H1 (cell line): ENCODE measurements around the gene MFAP4. TPM values are rescaled to one million over a fixed set of nuclear protein-coding genes. Genes with fewer than 3 reads are reported as not detected.

Experiments
- CTCF ChIA-PET: fragments of 300-600 bp; sonication (Branson Sonifier 250); formaldehyde crosslinking; loops from one replicate; lab custom pipeline; 2021; ENCODE audit not compliant: partially characterized antibody; lab: Charles Lee
- POLR2A ChIA-PET: fragments of 300-600 bp; sonication (Branson Sonifier 250); formaldehyde crosslinking; loops from one replicate; lab custom pipeline; 2021; ENCODE audit warnings: inconsistent platforms; ENCODE audit not compliant: partially characterized antibody; lab: Charles Lee
- DNase-seq, 2 experiments: peaks; one replicate each; pipeline versions ENCODE4 v3.0.0 to v3.0.0-alpha.2; 2010 to 2022; ENCODE audit warnings: low spot score in 2 of 2, low read depth in 1 of 2, mixed read lengths in 1 of 2
- FAIRE-seq: peaks from 2 replicates; lab custom pipeline; 2011; peaks lifted over from hg19 to GRCh38; lab: Jason Lieb, UNC
- H2AFZ ChIP-seq: 2 replicates; pipeline ENCODE4 v1.8.1; 2012; ENCODE audit warnings: low read length, inconsistent platforms
- H2AK5ac ChIP-seq: 2 replicates; pipeline ENCODE4 v1.6.1; 2013; ENCODE audit warnings: low read depth, low read length
- H2BK120ac ChIP-seq: replicated peaks from 2 replicates; pipeline ENCODE3; 2013; ENCODE audit warnings: low read depth, low read length, inconsistent platforms
- H2BK12ac ChIP-seq: 2 replicates; pipeline ENCODE4 v1.6.1; 2013; ENCODE audit warnings: low read depth, low read length
- H2BK15ac ChIP-seq: 2 replicates; pipeline ENCODE4 v1.6.1; 2013; ENCODE audit warnings: low read length
- H2BK20ac ChIP-seq: 2 replicates; pipeline ENCODE4 v1.6.1; 2013; ENCODE audit warnings: low read length
- H2BK5ac ChIP-seq: 2 replicates; pipeline ENCODE4 v1.6.1; 2013; ENCODE audit warnings: low read depth, low read length
- H3K14ac ChIP-seq: 2 replicates; pipeline ENCODE4 v1.6.1; 2013; ENCODE audit warnings: inconsistent platforms; ENCODE audit not compliant: insufficient read length
- H3K18ac ChIP-seq: 2 replicates; pipeline ENCODE4 v1.6.1; 2013; ENCODE audit warnings: low read length; ENCODE audit errors: extremely low read depth
- H3K23ac ChIP-seq: 2 replicates; pipeline ENCODE4 v1.6.1; 2013; ENCODE audit warnings: inconsistent platforms; ENCODE audit not compliant: insufficient read length
- H3K23me2 ChIP-seq: 2 replicates; pipeline ENCODE4 v1.6.1; 2013; ENCODE audit warnings: low read depth, low read length
- H3K27ac ChIP-seq: 2 replicates; pipeline ENCODE4 v1.6.1; 2011; ENCODE audit warnings: low read depth, low read length, inconsistent platforms
- H3K27me3 ChIP-seq, 4 experiments: replicated peaks in 1 of 4; 1 replicate in 1 of 4; 2 replicates in 3 of 4; pipeline versions ENCODE4 v1.6.1 to v1.8.1; 2011 to 2013; ENCODE audit warnings: low read length in 3 of 4, mild to moderate bottlenecking in 3 of 4, inconsistent platforms in 2 of 4, mixed read lengths in 2 of 4, moderate library complexity in 1 of 4; ENCODE audit not compliant: control insufficient read depth in 3 of 4, insufficient read depth in 3 of 4; ENCODE audit errors: extremely low read depth in 1 of 4
- H3K36me3 ChIP-seq, 4 experiments: 2 replicates each; pipeline versions ENCODE4 v1.6.1 to v1.8.1; 2011 to 2013; ENCODE audit warnings: mild to moderate bottlenecking in 4 of 4, low read length in 3 of 4, moderate library complexity in 2 of 4, control low read depth in 1 of 4, inconsistent platforms in 1 of 4; ENCODE audit not compliant: insufficient read depth in 4 of 4, control insufficient read depth in 2 of 4
- H3K4ac ChIP-seq: replicated peaks from 2 replicates; pipeline ENCODE3; 2013; ENCODE audit warnings: low read length, low read depth, mixed read lengths, inconsistent platforms; ENCODE audit not compliant: insufficient read length
- H3K4me1 ChIP-seq, 4 experiments: replicated peaks in 1 of 4; 1 replicate in 1 of 4; 2 replicates in 3 of 4; pipeline versions ENCODE4 v1.6.1 to v1.8.1; 2011 to 2013; ENCODE audit warnings: low read length in 3 of 4, inconsistent platforms in 2 of 4, mixed read lengths in 1 of 4; ENCODE audit not compliant: insufficient read depth in 4 of 4, control insufficient read depth in 3 of 4
- H3K4me2 ChIP-seq, 2 experiments: 2 replicates each; pipeline versions ENCODE4 v1.6.1 to v1.8.1; 2011 to 2013; ENCODE audit warnings: low read depth in 2 of 2, low read length in 2 of 2, control low read depth in 1 of 2, inconsistent platforms in 1 of 2, mild to moderate bottlenecking in 1 of 2; ENCODE audit not compliant: insufficient read depth in 1 of 2
- H3K4me3 ChIP-seq, 4 experiments: fragments of 200-600, 300-600 bp in 1 of 4; sonication (generic), shearing (Covaris generic), sonication (Bioruptor Twin) in 1 of 4; 2 replicates each; pipeline versions ENCODE4 v1.5.1 to v1.8.1; 2011 to 2016; ENCODE audit warnings: low read length in 4 of 4, low read depth in 3 of 4, control low read depth in 2 of 4, inconsistent platforms in 2 of 4, mild to moderate bottlenecking in 2 of 4, mixed read lengths in 1 of 4, moderate library complexity in 1 of 4; ENCODE audit not compliant: insufficient read depth in 2 of 4; ENCODE audit errors: extremely low read depth in 1 of 4
- H3K56ac ChIP-seq: replicated peaks from 2 replicates; pipeline ENCODE3; 2013; ENCODE audit warnings: low read depth, mild to moderate bottlenecking, mixed read lengths, low read length, inconsistent platforms; ENCODE audit not compliant: insufficient read length
- H3K79me1 ChIP-seq: 2 replicates; pipeline ENCODE4 v1.6.1; 2013; ENCODE audit warnings: low read depth, low read length, control low read depth
- H3K79me2 ChIP-seq, 2 experiments: 2 replicates each; pipeline versions ENCODE4 v1.6.1 to v1.8.1; 2012 to 2013; ENCODE audit warnings: low read length in 2 of 2, mild to moderate bottlenecking in 2 of 2, inconsistent platforms in 1 of 2; ENCODE audit not compliant: insufficient read depth in 2 of 2, control insufficient read depth in 1 of 2
- H3K9ac ChIP-seq, 4 experiments: replicated peaks in 1 of 4; 1 replicate in 1 of 4; 2 replicates in 3 of 4; pipeline versions ENCODE4 v1.6.1 to v1.8.1; 2011 to 2013; ENCODE audit warnings: low read depth in 3 of 4, low read length in 3 of 4, control low read depth in 2 of 4, mild to moderate bottlenecking in 2 of 4, moderate library complexity in 2 of 4, inconsistent platforms in 1 of 4; ENCODE audit errors: extremely low read depth in 1 of 4
- H3K9me3 ChIP-seq, 2 experiments: 2 replicates each; pipeline versions ENCODE4 v1.6.1 to v1.8.1; 2012 to 2013; ENCODE audit warnings: mild to moderate bottlenecking in 2 of 2, moderate library complexity in 2 of 2, control low read depth in 1 of 2, inconsistent platforms in 1 of 2, low read depth in 1 of 2, low read length in 1 of 2, mixed read lengths in 1 of 2; ENCODE audit not compliant: insufficient read depth in 2 of 2
- H4K20me1 ChIP-seq, 2 experiments: replicated peaks in 1 of 2; 2 replicates each; pipeline versions ENCODE3 to v1.8.1; 2011 to 2013; ENCODE audit warnings: inconsistent platforms in 2 of 2, low read length in 2 of 2, mild to moderate bottlenecking in 1 of 2; ENCODE audit not compliant: insufficient read depth in 2 of 2, control insufficient read depth in 1 of 2
- H4K5ac ChIP-seq: 2 replicates; pipeline ENCODE4 v1.6.1; 2013; ENCODE audit warnings: low read length, low read depth, mixed read lengths, inconsistent platforms; ENCODE audit not compliant: insufficient read length
- H4K8ac ChIP-seq: 2 replicates; pipeline ENCODE4 v1.8.0; 2013; ENCODE audit warnings: mild to moderate bottlenecking, moderate library complexity, low read length, inconsistent platforms; ENCODE audit not compliant: insufficient read depth; ENCODE audit errors: extremely low read depth
- H4K91ac ChIP-seq: replicated peaks from 2 replicates; pipeline ENCODE3; 2013; ENCODE audit warnings: low read length, mixed read lengths, inconsistent platforms; ENCODE audit not compliant: insufficient read length
- EGR1 ChIP-seq: IDR thresholded peaks from 2 replicates; pipeline ENCODE4 v1.6.1; 2011; ENCODE audit warnings: low read depth, low read length, borderline replicate concordance
- GTF2F1 ChIP-seq: IDR thresholded peaks from 2 replicates; pipeline ENCODE4 v1.6.1; 2012; ENCODE audit warnings: low read depth, low read length, improper control_type of control experiment, borderline replicate concordance
- HDAC2 ChIP-seq, 2 experiments: fragments of 300-600 bp in 1 of 2; sonication (generic) in 1 of 2; IDR thresholded peaks; 2 replicates each; pipeline ENCODE4 v1.6.1; 2011 to 2012; ENCODE audit warnings: low read depth in 2 of 2, low read length in 2 of 2, mild to moderate bottlenecking in 2 of 2, moderate library complexity in 2 of 2, borderline replicate concordance in 1 of 2, inconsistent platforms in 1 of 2
- JUN ChIP-seq: IDR thresholded peaks from 2 replicates; pipeline ENCODE4 v1.6.1; 2011; ENCODE audit warnings: low read depth, mild to moderate bottlenecking, improper control_type of control experiment, low read length
- MAFK ChIP-seq: IDR thresholded peaks from 2 replicates; pipeline ENCODE4 v1.6.1; 2012; ENCODE audit warnings: low read depth, mild to moderate bottlenecking, improper control_type of control experiment, low read length
- SIN3A ChIP-seq, 2 experiments: IDR thresholded peaks in 1 of 2; conservative IDR thresholded peaks in 1 of 2; 2 replicates each; pipeline ENCODE4 v1.6.1; 2011 to 2012; ENCODE audit warnings: low read length in 2 of 2, improper control_type of control experiment in 1 of 2, low read depth in 1 of 2, mild to moderate bottlenecking in 1 of 2
- TAF1 ChIP-seq: IDR thresholded peaks from 2 replicates; pipeline ENCODE4 v1.6.1; 2011; ENCODE audit warnings: mild to moderate bottlenecking, low read depth, low read length
- TCF12 ChIP-seq: IDR thresholded peaks from 2 replicates; pipeline ENCODE4 v1.6.1; 2011; ENCODE audit warnings: low read depth, mild to moderate bottlenecking, low read length
- ZNF274 ChIP-seq: IDR thresholded peaks from 2 replicates; pipeline ENCODE4 v1.7.0; 2012; ENCODE audit warnings: low read length, borderline replicate concordance; ENCODE audit errors: extremely low read depth
- WGBS, 2 experiments: shearing (Covaris generic) in 1 of 2; methylation state at CpG; one replicate each; pipeline versions ENCODE4 v1.1.6 to v1.1.7; 2013 to 2015; ENCODE audit warnings: low lambda C conversion rate in 2 of 2, mixed read lengths in 2 of 2, inconsistent platforms in 1 of 2, low coverage in 1 of 2, missing lambda C conversion rate in 1 of 2; ENCODE audit not compliant: insufficient replicate concordance in 2 of 2, insufficient coverage in 1 of 2, insufficient read length in 1 of 2; ENCODE audit errors: extremely low coverage in 1 of 2, missing lambda C conversion rate in 1 of 2; 5-methylcytosine and 5-hydroxymethylcytosine counted together
- polyA plus RNA-seq, 7 experiments: library from polyadenylated mRNA; depleted of rRNA in 3 of 7; stranded (reverse) in 5 of 7; unstranded in 2 of 7; fragments of >200 nt in 5 of 7; fragments of 200-250 nt in 2 of 7; gene quantifications; 1 replicate in 5 of 7; 2 replicates in 1 of 7; 4 replicates in 1 of 7; pipeline versions ENCODE4 v1.2.1 to v1.2.3, GENCODE V29; 2011 to 2013; ENCODE audit warnings: missing spikeins in 2 of 7, mixed read lengths in 2 of 7
- total RNA-seq: library from RNA; stranded (reverse); fragmentation: NEBNext Ultra II Directional; extraction: Animal tissue kit (Norgen Biotek cat#: 25700); gene quantifications from 2 replicates; pipeline ENCODE4 v1.2.1, GENCODE V29; 2021

MFAP4 gene
- total and polyA plus RNA-seq, 2 of the 8 experiments (the other 6 are each of a cell fraction or from before 2014, with no cell fraction given): 3.1 to 3.6 TPM

- H3K36me3 ChIP-seq: no peaks in the 10 kb centered on the region
- POLR2A ChIA-PET: interaction anchor here (0.9 to 1.6 kb wide), 4 partner anchors 20 to 49 kb away, joined by 3 to 5 read pairs (median 3); no protein-coding TSS in a partner anchor
- H4K8ac ChIP-seq: no peak overlapping the region; the same call in 1 of the 2 replicates
- CTCF ChIA-PET: interaction anchor here (1.0 to 2.9 kb wide), 6 partner anchors 11 to 46 kb away, joined by 3 to 10 read pairs (median 6); partner anchors contain the start of genes B9D1 and MAPK7
- no peak overlapping the region for H3K23ac ChIP-seq
- no peak overlapping the region for H2BK20ac ChIP-seq
- H3K9ac ChIP-seq: no peak overlapping the region
- H3K4me1 ChIP-seq: peaks cover 0 to 13% (median 6%) of the 10 kb centered on the region in 4 experiments; a peak in 4 of 7 replicates
- no peak overlapping the region for H2BK120ac ChIP-seq
- peaks cover 0 to 1% of the 10 kb centered on the region in 2 experiments for H4K20me1 ChIP-seq
- 96% methylated on average over 3 of the region's 3 CpGs; no CpG with 5 or more reads in 1 of the 2 experiments for WGBS, 2 experiments
- H4K5ac ChIP-seq: no peak overlapping the region
- peaks cover 0 to 4% (median 0%) of the 10 kb centered on the region in 4 experiments; a peak in 1 of 7 replicates for H3K27me3 ChIP-seq
- no peak overlapping the region for H3K27ac ChIP-seq
- H3K56ac ChIP-seq: no peak overlapping the region
- no peaks in the 10 kb centered on the region for H3K79me1 ChIP-seq
- no peak overlapping the region for H3K4me2 ChIP-seq
- no peak overlapping the region for H4K91ac ChIP-seq
- H3K9me3 ChIP-seq: no peaks in the 10 kb centered on the region
- no peak overlapping the region for H2AFZ ChIP-seq
- no peak overlapping the region for H3K14ac ChIP-seq
- no peak overlapping the region for H2BK5ac ChIP-seq
- FAIRE-seq (no peak), DNase-seq (no peak)
- H3K4me3 ChIP-seq: no peak overlapping the region
- no peak overlapping the region for H2BK15ac ChIP-seq
- H3K23me2 ChIP-seq: 0 out of 2 replicates have a peak, but pooled peaks cover 5% of the 10 kb centered on the region
- no peak overlapping the region for H3K4ac ChIP-seq
- no peaks in the 10 kb centered on the region for H3K79me2 ChIP-seq
- no peak overlapping the region for H2BK12ac ChIP-seq
- H3K18ac ChIP-seq: no peak overlapping the region
- no peak overlapping the region for H2AK5ac ChIP-seq
- TF ChIP-seq GTF2F1: no peak
- TF ChIP-seq SIN3A (conservative IDR thresholded peaks at IDR 0.05 in 1 of 2, IDR thresholded peaks at IDR 0.05 in 1 of 2; ENCODE audit: low read depth in 1 of 2, low read length in 2 of 2): no peak
- TF ChIP-seq MAFK: no peak
- no peak for TF ChIP-seq TCF12
- no peak for TF ChIP-seq HDAC2 (IDR thresholded peaks at IDR 0.05; ENCODE audit: borderline replicate concordance in 1 of 2, low read depth in 2 of 2, low read length in 2 of 2)
- TF ChIP-seq ZNF274: no peak
- no peak for TF ChIP-seq TAF1
- no peak for TF ChIP-seq EGR1
- no peak for TF ChIP-seq JUN
These were observed 22.1 kb upstream of the MFAP4 start for GRCh38 chr17:19409066-19409465.
